Measurements from ENCODE around the gene ZBTB49.
"Not testable (repeated sequence)": the region's sequence is repeated elsewhere in the genome, so short reads cannot be mapped to it uniquely, and the experiment has no call there.

Gene ZBTB49

DNA sequence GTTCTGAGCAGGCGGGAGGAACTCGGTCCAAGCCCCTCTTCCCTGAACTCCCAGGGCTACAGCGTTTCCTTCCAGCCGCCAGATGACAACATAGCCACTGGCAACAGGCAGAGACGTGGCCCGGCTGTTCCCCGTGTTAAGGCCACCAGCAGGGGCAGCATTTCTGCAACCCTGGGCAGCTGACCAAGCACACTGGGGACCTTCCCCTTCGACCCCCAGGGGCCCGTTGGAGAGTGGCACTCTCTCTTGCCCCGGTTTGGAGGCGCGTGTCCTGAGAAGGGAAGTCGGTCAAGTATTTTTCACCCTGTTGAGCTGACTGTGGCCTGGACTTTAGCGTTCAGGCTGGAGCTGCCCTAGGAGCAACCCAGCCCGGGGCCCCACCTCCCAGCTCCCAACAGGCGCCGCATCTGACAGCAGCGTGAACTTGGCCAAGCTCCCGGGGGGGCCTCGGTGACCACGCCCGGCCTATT, 37.6 kb downstream of the ZBTB49 start:
- DNase-seq = no peak

DNA sequence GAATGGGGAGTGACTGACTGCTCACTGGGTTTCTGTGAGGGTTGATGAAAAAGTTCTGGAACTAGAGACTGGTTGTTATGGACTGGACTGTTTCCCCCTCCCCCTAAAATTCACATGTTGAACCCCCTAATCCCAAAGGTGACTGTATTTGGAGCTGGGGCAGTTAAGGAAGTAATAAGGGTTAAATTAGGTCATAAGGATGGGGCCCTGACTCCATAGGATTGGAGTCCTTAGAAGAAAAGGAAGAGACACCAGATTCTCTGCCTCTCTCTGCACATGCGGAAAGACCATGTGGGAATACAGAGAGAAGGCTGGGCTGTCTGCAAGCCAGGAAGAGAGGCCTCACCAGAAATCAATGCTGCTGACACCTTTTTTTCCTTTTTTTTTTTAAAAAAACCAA, 38.2 kb downstream of the ZBTB49 start:
- DNase-seq = no peak

DNA sequence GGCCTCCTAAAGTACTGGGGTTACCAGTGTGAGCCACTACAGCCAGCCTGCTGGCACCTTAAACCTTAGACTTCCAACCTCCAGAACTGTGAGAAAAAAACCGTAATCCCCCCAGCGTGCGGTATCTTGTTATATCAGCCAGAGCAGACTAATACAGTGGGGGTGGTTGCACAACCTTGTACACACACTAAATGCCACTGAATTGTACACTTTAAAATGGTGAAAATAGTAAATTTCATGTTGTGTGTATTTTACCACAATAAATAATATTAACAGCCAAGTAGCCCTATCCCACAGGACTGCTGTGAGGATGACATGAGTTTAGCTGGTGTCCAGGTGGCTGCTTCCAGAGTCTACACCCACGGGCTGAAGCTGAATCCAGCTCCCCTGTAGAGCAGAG, 38.8 kb downstream of the ZBTB49 start:
- DNase-seq = no peak

DNA sequence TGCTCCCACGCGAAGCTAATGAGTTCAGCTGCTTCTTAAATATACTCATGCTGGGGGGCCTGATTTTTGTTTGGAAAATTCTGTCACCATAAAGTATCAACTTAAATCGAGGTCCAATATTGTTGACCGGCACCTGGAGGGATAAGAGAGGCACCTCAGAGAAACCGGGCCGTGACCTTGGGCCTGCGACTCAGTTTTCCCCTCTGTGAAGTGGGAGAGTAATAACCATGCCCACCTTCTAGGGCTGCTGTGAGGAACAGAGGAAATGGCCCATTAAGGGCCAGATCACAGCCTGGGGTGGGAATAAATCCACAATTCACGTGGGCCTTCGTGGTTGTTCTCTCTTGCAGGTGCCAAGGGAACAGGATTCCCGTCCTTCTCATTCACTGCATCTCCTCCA, 39.4 kb downstream of the ZBTB49 start:
- no peak for DNase-seq

DNA sequence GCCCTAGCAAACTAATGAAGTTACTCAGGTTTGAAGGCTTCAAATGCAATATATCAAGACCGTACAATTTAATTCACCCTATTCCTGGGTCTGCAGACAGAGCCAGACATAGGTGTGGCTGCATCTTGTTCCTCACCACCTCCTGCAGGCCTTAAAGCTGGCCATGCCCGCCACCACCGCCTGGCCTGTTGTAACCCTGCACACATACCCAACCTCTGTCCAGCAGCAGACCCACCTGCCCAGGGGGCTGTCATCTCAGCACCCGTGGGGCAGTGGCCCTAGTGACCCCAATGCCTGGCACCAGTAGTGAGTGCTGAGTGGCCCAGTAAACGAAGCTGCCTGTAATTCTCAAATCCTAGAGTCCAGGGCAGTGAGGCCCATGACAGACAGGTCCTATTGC, 40.7 kb downstream of the ZBTB49 start:
- DNase-seq = no peak

DNA sequence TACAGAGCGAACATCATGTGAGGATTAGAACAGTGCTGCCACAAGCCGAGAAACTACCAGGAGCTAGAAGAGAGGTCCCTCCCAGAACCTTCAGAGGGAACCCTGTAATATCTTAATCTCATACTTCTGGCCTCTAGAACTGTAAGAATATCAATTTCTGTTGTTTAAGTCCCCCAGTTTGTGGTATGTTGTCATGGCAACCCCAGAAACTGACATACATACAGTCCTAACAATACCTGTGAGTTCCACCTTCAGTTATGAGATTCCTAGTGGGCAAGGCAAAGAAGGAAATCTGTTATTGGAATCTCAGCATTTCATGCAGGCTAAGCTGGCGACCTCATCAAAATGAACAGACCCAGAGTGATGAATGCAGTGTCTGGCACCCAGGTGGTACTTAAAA, 42.5 kb downstream of the ZBTB49 start:
- no peak for DNase-seq

DNA sequence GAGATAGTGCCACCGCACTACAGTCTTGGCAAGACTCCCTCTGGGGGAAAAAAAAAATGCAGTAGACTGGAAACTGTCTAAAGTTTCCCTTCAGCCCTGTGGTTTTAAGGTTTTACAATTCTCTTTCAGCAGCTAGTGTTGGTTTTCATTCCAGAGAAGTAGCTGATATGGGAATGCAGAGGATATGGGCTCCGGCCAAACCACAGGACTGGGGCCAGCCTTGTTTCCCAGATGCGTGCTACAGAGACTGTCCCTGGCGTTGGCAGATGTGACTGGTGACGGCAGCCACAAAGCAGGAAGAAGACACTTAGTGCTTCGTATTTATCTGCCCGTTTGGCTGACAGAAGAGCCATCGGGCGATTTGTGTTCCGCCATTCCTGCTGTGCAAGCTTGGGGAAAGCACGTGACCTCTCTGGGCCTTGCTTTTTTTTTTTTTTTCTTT, 43.2 kb downstream of the ZBTB49 start:
- DNase-seq = peak; percentile 83

DNA sequence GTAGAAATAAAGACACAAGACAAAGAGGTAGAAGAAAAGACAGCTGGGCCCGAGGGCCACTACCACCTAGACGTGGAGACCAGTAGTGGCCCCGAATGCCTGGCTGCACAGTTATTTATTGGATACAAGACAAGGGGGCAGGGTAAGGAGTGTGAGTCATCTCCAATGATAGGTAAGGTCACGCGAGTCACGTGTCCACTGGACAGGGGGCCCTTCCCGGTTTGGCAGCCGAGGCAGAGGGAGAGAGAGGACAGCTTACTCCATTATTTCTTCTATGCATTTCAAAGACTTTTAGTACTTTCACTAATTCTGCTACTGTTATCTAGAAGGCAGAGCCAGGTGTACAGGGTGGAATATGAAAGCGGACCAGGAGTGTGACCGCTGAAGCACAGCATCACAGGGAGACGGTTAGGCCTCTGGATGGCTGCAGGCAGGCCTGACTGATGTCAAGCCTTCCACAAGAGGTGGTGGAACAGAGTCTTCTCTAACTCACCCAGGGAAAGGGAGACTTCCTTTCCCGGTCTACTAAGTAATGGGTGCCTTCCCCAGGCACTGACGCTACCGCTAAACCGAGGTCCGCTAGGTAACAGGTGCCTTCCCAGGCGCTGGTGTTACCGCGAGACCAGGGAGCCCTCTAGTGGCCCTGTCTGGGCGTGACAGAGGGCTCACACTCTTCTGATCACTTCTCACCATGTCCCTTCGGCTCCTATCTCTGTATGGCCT, 44.9 kb downstream of the ZBTB49 start:
- DNase-seq = peak; percentile 28

DNA sequence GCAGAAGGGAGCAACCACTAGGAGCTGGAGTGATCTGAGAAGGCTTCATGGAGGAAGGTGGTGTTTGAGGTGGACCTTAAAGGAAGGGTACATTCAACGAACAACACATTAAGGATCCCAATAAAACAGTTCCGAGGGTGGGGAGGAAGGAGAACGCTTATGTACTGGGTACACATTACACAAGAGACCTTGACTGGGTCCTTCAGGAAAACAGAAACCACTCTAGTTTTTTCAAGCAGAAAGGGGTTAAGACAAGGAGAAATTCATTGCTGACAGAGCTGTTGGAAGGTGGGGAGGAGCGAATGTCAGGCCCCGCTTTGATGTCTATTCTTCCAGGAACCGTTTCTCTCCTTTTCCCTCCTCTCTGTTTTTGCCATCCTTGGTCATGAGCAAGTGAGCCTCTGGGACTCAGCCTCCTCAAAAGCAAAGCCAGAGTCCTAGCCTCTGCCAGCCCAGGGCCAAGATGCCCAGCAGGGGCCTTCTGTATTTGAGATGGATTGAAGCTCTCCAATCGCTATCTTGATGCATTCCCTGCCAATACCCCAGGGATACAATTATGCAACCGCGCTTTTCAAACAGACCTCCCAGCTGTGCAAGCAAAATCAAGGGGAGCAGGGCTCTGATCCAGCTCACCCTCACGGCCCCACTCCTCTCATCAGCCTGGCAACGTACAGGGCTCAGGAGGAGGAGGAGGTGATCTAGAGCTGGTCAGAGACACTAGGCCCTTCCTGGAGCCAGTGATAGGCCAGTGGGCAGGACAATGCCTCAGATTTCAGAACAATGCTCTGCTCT, 48.4 kb downstream of the ZBTB49 start:
- DNase-seq = no peak

DNA sequence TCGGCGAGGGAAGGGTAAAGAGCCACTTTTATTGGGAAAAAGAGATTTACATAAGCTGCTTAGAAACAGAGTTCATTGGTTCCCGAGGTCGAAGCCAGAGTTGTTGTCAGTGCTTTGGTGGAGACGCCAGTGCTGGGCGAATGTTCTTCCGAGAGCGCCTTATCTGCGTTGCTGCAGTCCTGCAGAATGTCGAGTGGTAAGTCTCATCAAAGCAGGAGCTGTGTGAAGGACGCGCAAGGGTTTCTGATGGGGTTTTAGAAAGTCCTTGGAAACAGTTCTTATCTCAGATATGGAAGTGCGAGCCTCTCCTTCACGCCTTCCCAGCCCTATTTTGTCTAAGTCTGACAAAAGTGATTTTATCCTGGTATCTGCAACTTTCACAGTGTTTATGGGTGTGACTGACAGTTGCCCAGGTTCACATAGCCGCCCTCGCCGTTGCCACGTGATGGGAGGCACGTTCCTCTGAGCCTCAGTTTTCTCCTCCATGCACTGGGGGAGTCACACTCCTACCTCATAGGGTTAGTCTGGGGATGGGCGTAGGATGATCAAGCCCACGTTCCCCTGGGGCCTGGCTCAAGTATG, 49.5 kb downstream of the ZBTB49 start:
- no peak for DNase-seq

DNA sequence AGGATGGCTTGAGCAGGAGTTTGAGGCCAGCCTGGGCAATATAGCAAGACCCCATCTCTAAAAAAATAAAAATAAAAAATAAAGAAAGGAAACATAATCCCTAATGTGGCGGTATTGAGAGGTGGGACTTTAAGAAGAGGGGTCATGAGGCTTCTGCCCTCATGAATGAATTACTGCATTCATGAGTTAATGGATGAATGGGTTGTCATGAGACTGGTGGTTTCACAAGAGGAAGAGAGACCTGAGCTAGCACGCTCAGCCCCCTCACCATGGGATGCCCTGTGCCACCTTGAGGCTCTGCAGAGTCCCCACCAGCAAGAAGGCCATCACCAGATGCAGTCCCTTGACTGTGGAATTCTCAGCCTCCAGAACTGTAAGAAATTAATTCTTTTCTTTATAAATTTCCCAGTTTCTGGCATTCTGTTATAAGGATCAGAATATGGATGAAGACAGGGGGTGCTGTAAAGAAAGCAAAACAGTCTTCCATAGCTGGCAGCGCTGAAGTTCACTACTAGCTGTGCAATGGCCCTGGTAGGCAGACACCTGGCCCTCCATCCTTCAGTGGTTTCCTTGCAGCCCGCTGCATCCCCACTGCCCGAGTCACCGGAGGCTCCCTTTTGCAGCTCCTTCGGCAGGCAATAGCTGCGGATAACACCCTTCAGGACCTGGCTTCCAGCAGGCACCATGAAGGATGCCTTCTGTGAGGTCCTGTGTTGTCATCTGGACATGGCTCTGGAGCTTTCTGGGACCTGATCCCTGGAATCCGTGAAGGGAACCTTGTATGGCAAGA, 52.0 kb downstream of the ZBTB49 start:
- DNase-seq = no peak

DNA sequence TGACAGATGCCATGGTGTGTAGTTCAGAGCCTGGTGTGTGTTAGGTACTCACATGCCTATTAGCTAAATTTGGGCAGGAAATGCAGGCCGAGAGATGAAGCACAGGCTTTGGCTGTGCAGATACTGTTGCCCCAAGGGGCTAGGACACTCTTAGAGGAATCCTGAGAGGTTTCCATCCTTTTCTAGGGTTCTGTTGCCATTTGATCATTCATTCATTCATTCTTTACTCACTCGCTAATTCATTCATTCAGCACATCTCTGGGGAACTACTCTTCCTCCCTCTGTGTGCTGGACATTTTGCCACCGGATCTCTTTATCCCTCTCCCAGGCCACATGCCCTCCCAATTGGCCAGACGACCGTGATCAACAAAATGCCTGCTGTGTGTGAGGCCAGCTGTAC, 53.0 kb downstream of the ZBTB49 start:
- DNase-seq = no peak

DNA sequence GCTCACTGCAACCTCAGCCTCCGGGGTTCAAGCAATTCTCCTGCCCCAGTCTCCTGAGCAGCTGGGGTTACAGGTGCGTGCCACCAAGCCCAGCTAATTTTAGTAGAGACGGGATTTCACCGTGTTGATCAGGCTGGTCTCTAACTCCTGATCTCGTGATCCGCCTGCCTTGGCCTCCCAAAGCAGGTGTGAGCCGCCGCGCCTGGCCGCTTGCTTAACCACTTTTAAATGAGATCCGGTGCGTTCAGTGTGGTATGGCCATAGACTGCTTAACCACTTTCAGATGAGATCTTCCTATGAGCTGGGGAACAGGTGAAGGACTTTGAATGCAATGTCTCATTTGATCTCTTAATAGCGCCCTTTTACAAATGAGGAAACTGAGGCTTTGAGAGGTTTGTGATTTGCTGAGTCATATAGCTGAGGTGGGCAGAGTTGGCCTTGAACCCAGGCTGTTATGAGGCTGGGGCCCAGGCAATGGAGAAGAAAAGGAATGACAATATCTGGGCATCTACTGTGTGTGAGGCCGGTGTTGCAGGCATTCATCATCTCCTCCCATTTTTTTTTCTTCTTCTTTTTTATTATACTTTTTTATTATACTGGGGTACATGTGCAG, 55.0 kb downstream of the ZBTB49 start:
- no peak for DNase-seq

DNA sequence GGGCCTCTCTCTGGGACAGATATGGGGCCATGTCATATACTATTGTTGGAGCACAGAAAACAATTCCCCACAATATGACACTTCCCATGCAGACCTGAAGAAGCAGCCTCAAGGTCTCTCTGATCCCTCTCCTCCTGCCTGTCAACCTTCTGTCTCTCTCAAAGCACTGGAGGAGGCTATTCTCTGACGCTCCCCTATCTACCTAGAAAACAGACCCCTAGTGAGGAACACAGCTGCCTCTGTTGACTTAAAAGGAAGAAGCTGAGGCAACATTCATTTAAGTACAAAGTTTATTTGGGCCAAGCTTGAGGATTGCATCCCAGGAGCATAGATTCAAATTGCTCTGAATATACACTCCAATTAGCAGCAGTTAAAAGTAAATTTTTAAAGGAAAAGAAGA, 57.5 kb downstream of the ZBTB49 start:
- DNase-seq = no peak

DNA sequence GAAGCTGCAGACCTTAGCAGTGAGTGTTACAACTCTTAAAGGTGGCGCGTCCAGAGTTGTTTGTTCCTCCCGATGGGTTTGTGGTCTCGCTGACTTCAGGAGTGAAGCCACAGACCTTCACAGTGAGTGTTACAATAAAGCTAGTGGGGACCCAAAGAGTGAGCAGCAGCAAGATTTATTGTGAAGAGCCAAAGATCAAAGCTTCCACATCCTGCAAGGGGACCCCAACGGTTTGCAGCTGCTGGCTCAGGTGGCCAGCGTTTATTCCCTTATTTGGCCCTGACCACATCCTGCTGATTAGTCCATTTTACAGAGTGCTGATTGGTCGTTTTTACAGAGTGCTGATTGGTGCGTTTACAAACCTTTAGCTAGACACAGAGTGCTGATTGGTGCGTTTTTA, 58.5 kb downstream of the ZBTB49 start:
- not testable (repeated sequence) for DNase-seq

DNA sequence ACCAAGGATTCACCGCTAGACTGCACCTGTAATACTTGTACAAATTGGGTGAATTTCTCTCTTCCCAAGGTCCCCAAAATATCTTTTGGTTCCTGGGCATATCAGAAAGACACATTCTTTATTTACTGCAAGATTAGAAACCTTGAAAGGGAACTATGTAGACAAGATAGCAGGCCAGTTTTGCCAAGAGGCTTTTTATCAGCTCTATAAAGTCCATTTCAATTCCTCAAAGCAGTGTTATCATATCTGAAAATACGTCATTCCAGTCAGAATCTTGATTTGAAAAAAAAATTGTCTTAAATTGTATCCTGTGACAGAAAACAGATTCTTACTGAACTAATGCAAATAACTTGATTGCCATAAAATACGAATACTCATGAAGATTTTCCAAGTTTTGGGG, 59.8 kb downstream of the ZBTB49 start:
- DNase-seq = no peak

DNA sequence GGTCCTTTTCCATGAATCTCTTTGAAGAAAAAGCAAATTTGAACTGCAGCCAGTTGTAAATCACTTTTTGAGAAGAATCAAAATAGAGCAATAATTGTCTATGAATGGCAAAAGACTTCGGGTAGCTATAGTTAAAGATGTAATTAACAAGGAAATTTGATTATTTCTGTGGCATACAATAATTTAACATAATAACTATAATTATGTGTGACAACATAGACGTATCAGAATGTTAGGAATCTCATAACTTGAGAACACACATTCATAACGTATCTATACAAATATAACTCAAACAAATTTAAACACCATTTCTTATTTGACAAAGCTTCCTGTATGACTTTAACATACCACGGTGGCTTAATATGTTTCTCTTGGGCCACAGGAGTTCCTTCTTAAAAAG, 60.9 kb downstream of the ZBTB49 start:
- no peak for DNase-seq

DNA sequence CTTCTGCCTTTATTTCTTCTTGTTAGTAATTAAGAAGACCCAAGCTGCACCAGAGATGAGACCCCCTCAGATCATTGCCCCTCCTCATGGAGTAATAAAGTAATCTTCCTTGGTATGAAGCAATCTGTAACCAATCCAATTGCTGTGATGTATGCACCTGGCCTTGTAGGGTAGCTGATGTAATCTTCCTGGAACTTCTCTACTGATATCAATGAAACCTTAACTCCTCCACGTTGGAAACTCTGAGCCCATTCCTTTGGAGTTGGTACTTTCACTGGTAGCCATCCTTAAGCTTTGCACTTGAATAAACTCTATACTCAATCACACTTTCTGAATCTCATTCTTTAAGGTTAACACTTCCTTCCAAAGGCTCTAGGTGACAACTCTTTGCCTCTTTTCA, 65.3 kb downstream of the ZBTB49 start:
- no peak for DNase-seq

DNA sequence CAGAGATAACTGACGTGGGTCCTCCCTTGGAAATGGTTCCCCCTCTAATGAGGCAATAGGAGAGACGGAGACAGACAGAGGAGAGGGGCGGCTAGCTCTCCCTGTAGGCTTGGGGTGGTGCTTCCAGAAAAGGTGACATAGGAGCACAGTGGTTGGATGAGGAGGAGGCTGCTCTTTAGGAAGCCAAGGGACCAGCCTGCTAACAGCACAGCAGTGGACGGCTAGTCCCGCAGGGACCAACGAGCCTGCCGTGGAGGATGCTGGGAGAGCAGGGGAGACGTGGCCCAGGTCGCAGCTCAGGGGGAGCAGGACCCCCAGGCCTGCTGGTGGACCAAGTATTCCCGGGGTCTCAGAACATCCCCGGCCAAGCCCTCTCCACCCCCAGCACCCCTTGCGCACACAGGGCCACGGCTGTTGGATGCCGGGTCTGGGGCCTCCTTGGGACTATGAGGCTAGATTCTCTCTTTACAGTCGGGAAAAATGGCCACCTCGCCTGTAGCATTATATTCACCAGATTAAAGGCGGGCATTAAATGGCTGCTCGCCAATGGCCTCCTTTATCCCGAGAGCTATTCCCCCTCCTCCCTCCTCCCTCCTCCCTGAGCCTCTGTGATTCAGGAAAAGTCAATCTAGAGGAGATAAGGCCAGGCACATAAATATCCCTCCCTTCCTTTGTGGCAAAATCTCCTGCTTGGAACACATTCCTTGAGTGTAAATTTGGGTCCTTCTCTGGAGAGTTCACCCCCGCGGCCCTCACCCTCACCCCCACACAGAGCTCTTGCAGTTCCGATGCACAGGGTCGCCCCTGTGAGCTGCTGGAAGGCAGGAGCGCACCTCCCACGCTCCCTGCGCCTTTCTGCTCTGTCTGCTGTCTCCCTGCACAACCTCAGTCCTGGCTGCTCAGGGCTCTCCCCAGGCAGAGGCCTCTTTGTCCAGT, 66.3 kb downstream of the ZBTB49 start:
- DNase-seq = no peak

DNA sequence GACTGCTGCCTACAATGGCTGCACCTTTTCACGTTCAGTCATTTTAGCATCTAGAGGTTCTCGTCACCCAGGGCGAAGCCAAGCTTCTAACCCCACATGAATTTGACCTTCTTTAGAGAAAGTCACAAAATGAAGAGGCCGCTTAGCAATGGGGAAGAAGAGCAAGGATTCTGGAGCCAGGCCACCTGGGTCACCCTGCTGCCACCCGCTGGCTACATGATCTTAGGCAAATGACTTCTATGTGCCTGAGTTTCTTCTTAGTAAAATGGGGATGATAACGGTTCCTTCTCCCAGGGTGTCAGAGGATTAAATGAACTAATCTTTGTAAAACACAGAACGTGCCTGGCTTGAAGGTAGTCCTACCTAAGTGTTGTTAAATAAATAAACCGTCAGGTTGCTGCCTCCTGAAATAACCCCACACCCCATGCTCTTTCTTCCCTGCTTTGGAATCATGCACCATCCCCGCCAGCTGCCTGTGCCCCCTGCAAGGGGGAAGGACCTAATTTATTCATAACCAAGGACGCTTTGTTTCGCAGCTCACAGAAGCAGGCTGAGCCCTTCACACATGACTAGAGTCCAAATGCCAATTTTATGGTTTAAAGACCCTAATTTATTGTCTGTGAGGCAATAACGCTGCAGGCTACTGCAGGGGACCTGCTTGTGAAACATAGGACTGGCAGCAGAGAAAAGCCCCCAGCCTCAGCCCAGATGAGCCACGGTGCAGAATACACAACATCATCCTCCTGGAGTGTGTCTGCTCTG, 68.2 kb downstream of the ZBTB49 start:
- DNase-seq = no peak

DNA sequence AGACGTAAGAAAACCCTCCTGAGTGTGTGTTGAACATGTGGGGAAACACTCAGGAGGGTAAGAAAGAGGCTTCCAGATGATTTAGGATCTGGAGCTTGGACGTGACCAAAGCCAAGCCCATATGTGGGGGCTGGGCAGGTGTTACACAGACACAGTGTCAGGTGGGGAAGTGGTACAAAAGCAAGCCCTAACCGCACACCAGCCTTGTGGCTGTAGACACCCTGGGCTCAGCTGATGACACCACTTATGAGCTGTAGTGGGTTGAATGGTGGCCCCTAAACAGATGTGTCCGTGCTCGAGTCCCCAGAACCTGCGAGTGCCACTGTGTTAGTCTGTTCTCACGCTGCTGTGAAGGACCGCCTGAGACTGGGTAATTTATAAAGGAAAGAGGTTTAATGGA, 71.8 kb downstream of the ZBTB49 start:
- DNase-seq = no peak

All from fibroblast of skin of right quadriceps (primary cell).